Endothelial cell of umbilical vein (primary cell): ENCODE data around the gene GDPGP1. TPM values are rescaled to one million over a fixed set of nuclear protein-coding genes. Genes with fewer than 3 reads are reported as not detected.

Experiments used
- BruUV-seq: library from RNA; stranded (reverse); fragments of 400-500 nt; replicated peaks from 2 replicates; lab custom pipeline; 2021; lab: Mats Ljungman, UMichigan
- CTCF ChIA-PET: fragments of 300-600, 350-600 bp; sonication (Branson Sonifier 250); formaldehyde crosslinking; loops from one replicate; lab custom pipeline; 2021; ENCODE audit warnings: antibody characterized with exemption, inconsistent platforms; lab: Charles Lee
- POLR2A ChIA-PET: fragments of 300-600, 350-600 bp; sonication (Branson Sonifier 250); formaldehyde crosslinking; loops from one replicate; lab custom pipeline; 2021; ENCODE audit warnings: antibody characterized with exemption, inconsistent platforms; lab: Charles Lee
- DNase-seq: peaks from one replicate; pipeline ENCODE4 v3.0.0-alpha.2; 2011; ENCODE audit warnings: low read depth, low spot score
- FAIRE-seq: peaks from 2 replicates; lab custom pipeline; 2011; peaks lifted over from hg19 to GRCh38; lab: Jason Lieb, UNC
- H2AFZ ChIP-seq: 2 replicates; pipeline ENCODE4 v1.6.0; 2012; ENCODE audit warnings: low read depth, low read length, control low read depth, inconsistent platforms
- H3K27ac ChIP-seq: 2 replicates; pipeline ENCODE4 v1.5.1; 2011; ENCODE audit warnings: low read depth, mild to moderate bottlenecking, control low read depth, low read length, moderate library complexity; ENCODE audit not compliant: insufficient read depth
- H3K27me3 ChIP-seq, 2 experiments: 2 replicates each; pipeline versions ENCODE4 v1.6.0 to v1.6.1; 2011; ENCODE audit warnings: low read length in 2 of 2, mixed read lengths in 1 of 2; ENCODE audit not compliant: control insufficient read depth in 2 of 2, insufficient read depth in 2 of 2
- H3K36me3 ChIP-seq, 2 experiments: 2 replicates in 1 of 2; 3 replicates in 1 of 2; pipeline ENCODE4 v1.5.1; 2011; ENCODE audit warnings: low read length in 2 of 2, mild to moderate bottlenecking in 1 of 2, moderate library complexity in 1 of 2; ENCODE audit not compliant: control insufficient read depth in 2 of 2, insufficient read depth in 2 of 2; ENCODE audit errors: extremely low read depth in 1 of 2
- H3K4me1 ChIP-seq: 3 replicates; pipeline ENCODE4 v1.5.1; 2011; ENCODE audit warnings: mild to moderate bottlenecking, low read length; ENCODE audit not compliant: control insufficient read depth, insufficient read depth; ENCODE audit errors: extremely low read depth
- H3K4me2 ChIP-seq: 2 replicates; pipeline ENCODE4 v1.6.1; 2011; ENCODE audit warnings: low read length, control low read depth, mixed read lengths; ENCODE audit not compliant: insufficient read depth
- H3K4me3 ChIP-seq, 3 experiments: fragments of 200-600 bp in 1 of 3; sonication (generic), shearing (Covaris generic) in 1 of 3; replicated peaks in 1 of 3; 2 replicates each; pipeline ENCODE4 v1.5.1; 2011 to 2016; ENCODE audit warnings: control low read depth in 3 of 3, low read length in 3 of 3, mild to moderate bottlenecking in 2 of 3, inconsistent platforms in 1 of 3, low read depth in 1 of 3, moderate library complexity in 1 of 3; ENCODE audit not compliant: insufficient read depth in 1 of 3
- H3K79me2 ChIP-seq: 2 replicates; pipeline ENCODE4 v1.6.0; 2012; ENCODE audit warnings: low read length, inconsistent platforms; ENCODE audit not compliant: control insufficient read depth, insufficient read depth
- H3K9ac ChIP-seq: replicated peaks from 2 replicates; pipeline ENCODE3; 2011; ENCODE audit warnings: low read length, control low read depth; ENCODE audit not compliant: insufficient read depth; ENCODE audit errors: extremely low read depth
- H3K9me1 ChIP-seq: replicated peaks from 3 replicates; pipeline ENCODE4 v1.6.0; 2011; ENCODE audit warnings: mild to moderate bottlenecking, low read length; ENCODE audit not compliant: control insufficient read depth, insufficient read depth; ENCODE audit errors: extremely low read depth
- H3K9me3 ChIP-seq: replicated peaks from 2 replicates; pipeline ENCODE4 v1.5.1; 2012; ENCODE audit warnings: low read length, inconsistent platforms; ENCODE audit not compliant: control insufficient read depth, insufficient read depth
- H4K20me1 ChIP-seq: replicated peaks from 2 replicates; pipeline ENCODE3; 2011; ENCODE audit warnings: mild to moderate bottlenecking, low read length; ENCODE audit not compliant: control insufficient read depth, insufficient read depth; ENCODE audit errors: extremely low read depth
- EZH2 ChIP-seq: IDR thresholded peaks from 2 replicates; pipeline ENCODE4 v1.6.1; 2012; ENCODE audit warnings: borderline replicate concordance, low read depth, mild to moderate bottlenecking, moderate library complexity, low read length, inconsistent platforms; ENCODE audit not compliant: severe bottlenecking
- FOS ChIP-seq: IDR thresholded peaks from 2 replicates; pipeline ENCODE4 v1.6.1; 2011; ENCODE audit warnings: mild to moderate bottlenecking, low read length, moderate library complexity, borderline replicate concordance; ENCODE audit not compliant: insufficient read depth
- GATA2 ChIP-seq: IDR thresholded peaks from 2 replicates; pipeline ENCODE4 v1.7.0; 2011; ENCODE audit warnings: low read depth, mild to moderate bottlenecking, moderate library complexity, mixed read lengths, low read length; ENCODE audit not compliant: insufficient read length, insufficient read depth
- JUN ChIP-seq: IDR thresholded peaks from 2 replicates; pipeline ENCODE4 v1.6.1; 2011; ENCODE audit warnings: borderline replicate concordance, low read depth; ENCODE audit not compliant: insufficient read length, insufficient read depth
- MYC ChIP-seq: IDR thresholded peaks from one replicate; pipeline ENCODE4 v1.6.1; 2011; ENCODE audit warnings: mild to moderate bottlenecking, low read depth, low read length
- POLR2A ChIP-seq: IDR thresholded peaks from 2 replicates; pipeline ENCODE4 v1.6.1; 2012; ENCODE audit warnings: low read depth, mild to moderate bottlenecking, control low read depth, low read length
- POLR2AphosphoS5 ChIP-seq: IDR thresholded peaks from 2 replicates; pipeline ENCODE4 v1.6.1; 2012; ENCODE audit warnings: low read depth, mild to moderate bottlenecking, control low read depth, low read length, moderate library complexity; ENCODE audit not compliant: insufficient read depth
- dilution Hi-C: fragments of 300-500 bp; cut with MboI; formaldehyde crosslinking; loops from one replicate; pipeline ENCODE4 v1.15.0; 2019; ENCODE audit warnings: low sequenced_read_pairs; ENCODE audit not compliant: extremely low pct_ligation_motif_present
- intact Hi-C: fragments of 100-400 bp; cut with micrococcal nuclease; formaldehyde crosslinking; loops from one replicate; pipeline ENCODE4 v1.10.0; 2022
- polyA plus RNA-seq, 4 experiments: library from polyadenylated mRNA; depleted of rRNA in 3 of 4; stranded (reverse) in 3 of 4; unstranded in 1 of 4; fragments of >200 nt; gene quantifications; 2 replicates each; pipeline versions ENCODE4 v1.2.1 to v1.2.3, GENCODE V29; 2011 to 2012; ENCODE audit warnings: missing spikeins in 1 of 4
- total RNA-seq: library from RNA; stranded (reverse); gene quantifications from 2 replicates; pipeline ENCODE4 v1.2.3, GENCODE V29; 2021
- TF ChIP-seq, protein P1 (sequence below): IDR thresholded peaks from 2 replicates; pipeline ENCODE4 v1.6.1; 2011; ENCODE audit not compliant: insufficient read depth, insufficient read length
- TF ChIP-seq, protein P2 (sequence below), 2 donors: IDR thresholded peaks; 1 replicate in 1 of 2; 2 replicates in 1 of 2; pipeline ENCODE4 v1.5.1; 2011; ENCODE audit warnings: low read length in 2 of 2, mild to moderate bottlenecking in 2 of 2, moderate library complexity in 2 of 2, control low read depth in 1 of 2, inconsistent platforms in 1 of 2, low read depth in 1 of 2; ENCODE audit not compliant: insufficient read depth in 1 of 2; ENCODE audit errors: extremely low read depth in 1 of 2

GDPGP1 gene
- total and polyA plus RNA-seq, 2 donors (not counting 3 experiments of a cell fraction or from before 2014, with no cell fraction given): 4.8 to 7.2 TPM

- no peaks in the 10 kb centered on the region for H3K9me3 ChIP-seq
- no TSS peak for BruUV-seq
- H3K4me3 ChIP-seq: no peak overlapping the region
- no peak overlapping the region for H3K9ac ChIP-seq
- intact Hi-C loops: no loop called here
- H4K20me1 ChIP-seq: no peaks in the 10 kb centered on the region
- FAIRE-seq: no peak
- TF ChIP-seq, protein P1, sequence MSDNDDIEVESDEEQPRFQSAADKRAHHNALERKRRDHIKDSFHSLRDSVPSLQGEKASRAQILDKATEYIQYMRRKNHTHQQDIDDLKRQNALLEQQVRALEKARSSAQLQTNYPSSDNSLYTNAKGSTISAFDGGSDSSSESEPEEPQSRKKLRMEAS: no peak
- no peak for TF ChIP-seq POLR2A
- no peak for TF ChIP-seq FOS
- TF ChIP-seq, protein P2, sequence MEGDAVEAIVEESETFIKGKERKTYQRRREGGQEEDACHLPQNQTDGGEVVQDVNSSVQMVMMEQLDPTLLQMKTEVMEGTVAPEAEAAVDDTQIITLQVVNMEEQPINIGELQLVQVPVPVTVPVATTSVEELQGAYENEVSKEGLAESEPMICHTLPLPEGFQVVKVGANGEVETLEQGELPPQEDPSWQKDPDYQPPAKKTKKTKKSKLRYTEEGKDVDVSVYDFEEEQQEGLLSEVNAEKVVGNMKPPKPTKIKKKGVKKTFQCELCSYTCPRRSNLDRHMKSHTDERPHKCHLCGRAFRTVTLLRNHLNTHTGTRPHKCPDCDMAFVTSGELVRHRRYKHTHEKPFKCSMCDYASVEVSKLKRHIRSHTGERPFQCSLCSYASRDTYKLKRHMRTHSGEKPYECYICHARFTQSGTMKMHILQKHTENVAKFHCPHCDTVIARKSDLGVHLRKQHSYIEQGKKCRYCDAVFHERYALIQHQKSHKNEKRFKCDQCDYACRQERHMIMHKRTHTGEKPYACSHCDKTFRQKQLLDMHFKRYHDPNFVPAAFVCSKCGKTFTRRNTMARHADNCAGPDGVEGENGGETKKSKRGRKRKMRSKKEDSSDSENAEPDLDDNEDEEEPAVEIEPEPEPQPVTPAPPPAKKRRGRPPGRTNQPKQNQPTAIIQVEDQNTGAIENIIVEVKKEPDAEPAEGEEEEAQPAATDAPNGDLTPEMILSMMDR (IDR thresholded peaks at IDR 0.05; ENCODE audit: extremely low read depth in 1 of 2, insufficient read depth in 1 of 2, low read depth in 1 of 2, low read length in 2 of 2): no peak
- TF ChIP-seq GATA2: no peak
- no peak for TF ChIP-seq POLR2AphosphoS5
- TF ChIP-seq JUN: no peak
- no peak for TF ChIP-seq MYC
- TF ChIP-seq EZH2: no peak
- H3K27ac ChIP-seq: no peak overlapping the region
- ChIA-PET CTCF (interaction anchor here (1.0 to 1.4 kb wide), 3 partner anchors 8 to 20 kb away, joined by 3 to 4 read pairs (median 3); partner anchors contain the start of gene TTLL13), POLR2A (no interaction called here)
- H3K4me1 ChIP-seq: no peaks in the 10 kb centered on the region
- no peaks in the 10 kb centered on the region for H3K79me2 ChIP-seq
- dilution Hi-C loops: no loop called here
- H2AFZ ChIP-seq: no peak overlapping the region
- H3K4me2 ChIP-seq: no peak overlapping the region
- H3K9me1 ChIP-seq: no peaks in the 10 kb centered on the region
- no peaks in the 10 kb centered on the region for H3K27me3 ChIP-seq
- DNase-seq: no peak
- no peaks in the 10 kb centered on the region for H3K36me3 ChIP-seq
These were observed 6.8 kb downstream of the GDPGP1 start for GRCh38 chr15:90240856-90241255.
